ENCODE results near the gene FAM177B.

GRCh38 chr1:222749927-222750326 is 12.9 kb downstream of the FAM177B start:
- TF ChIP-seq CTCF (IDR thresholded peaks at IDR 0.05) (no peak), POLR2A (IDR thresholded peaks at IDR 0.05) (no peak)
